NCI-H1694 (cell line): ENCODE results near the gene GTPBP6.
"Not testable (repeated sequence)": the region's sequence is repeated elsewhere in the genome, so short reads cannot be mapped to it uniquely, and the experiment has no call there.

ENCODE experiments used
- DNase-seq: peaks from one replicate; lab custom pipeline; 2025; lab: John Stamatoyannopoulos, UW

The GTPBP6 gene

DNA sequence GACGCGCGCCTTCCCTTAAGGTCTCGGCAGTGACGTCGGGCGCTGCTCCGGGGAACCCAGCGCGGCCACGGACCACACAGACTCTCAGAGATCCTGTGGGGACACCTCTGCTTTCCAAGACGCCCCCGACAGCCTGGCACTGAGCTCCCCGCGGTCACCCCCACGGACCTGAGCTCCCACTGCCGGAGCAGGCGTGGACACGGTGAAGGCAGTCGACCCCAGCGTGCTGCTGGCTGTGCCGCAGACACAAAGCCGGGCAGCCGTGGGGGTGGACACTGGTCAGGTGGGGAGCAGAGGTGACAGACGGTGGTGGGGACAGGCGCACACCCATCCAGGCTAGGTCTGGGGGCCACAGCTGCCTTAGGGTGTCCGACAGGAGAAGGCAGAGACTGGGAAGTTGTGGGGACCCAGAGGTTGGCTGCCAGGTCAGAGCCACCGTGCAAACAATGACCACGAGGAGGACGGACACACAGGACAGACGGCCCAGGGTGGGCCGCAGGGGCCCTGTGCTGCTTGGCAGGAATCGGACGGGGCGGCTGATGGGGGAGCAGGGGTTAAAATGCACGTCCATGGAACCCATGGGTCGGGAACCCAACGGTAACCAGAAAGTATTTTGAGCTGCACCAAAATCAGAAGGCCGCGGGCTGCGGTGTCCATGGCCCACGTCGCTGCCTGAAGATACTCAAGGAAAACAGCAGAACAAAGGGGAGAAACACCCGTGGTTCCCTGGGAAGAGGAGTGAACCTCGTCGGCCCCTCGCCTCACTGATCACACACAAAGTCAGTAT lies 16.6 kb upstream of the GTPBP6 start:
- no peak for DNase-seq

DNA sequence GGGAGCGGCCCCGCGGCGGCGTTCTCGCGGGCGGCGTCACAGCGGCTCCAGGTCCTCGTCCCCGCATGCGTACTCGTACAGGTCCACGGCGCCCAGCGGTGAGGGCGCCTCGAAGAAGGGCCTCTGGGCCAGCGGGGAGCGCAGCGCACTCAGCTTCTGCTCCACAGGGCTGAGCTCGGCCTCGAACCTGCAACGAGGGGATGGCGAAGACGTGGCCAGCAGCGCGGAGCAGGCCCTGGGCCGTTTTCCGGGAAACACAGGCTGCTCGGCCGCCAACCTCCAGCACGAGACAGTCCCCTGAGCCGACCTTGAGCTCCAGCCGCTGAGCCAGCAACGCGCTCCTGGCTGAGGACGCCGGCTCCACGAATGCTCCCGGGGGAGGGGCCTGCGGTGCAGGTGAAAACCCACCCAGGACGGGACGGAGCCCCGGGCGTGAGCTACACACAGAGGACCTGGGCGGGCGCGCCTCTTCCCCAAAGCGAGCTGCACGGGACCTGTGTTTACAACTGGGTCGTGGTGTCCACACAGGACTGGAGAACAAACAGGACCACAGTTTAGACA lies 15.8 kb upstream of the GTPBP6 start:
- DNase-seq, result no peak

DNA sequence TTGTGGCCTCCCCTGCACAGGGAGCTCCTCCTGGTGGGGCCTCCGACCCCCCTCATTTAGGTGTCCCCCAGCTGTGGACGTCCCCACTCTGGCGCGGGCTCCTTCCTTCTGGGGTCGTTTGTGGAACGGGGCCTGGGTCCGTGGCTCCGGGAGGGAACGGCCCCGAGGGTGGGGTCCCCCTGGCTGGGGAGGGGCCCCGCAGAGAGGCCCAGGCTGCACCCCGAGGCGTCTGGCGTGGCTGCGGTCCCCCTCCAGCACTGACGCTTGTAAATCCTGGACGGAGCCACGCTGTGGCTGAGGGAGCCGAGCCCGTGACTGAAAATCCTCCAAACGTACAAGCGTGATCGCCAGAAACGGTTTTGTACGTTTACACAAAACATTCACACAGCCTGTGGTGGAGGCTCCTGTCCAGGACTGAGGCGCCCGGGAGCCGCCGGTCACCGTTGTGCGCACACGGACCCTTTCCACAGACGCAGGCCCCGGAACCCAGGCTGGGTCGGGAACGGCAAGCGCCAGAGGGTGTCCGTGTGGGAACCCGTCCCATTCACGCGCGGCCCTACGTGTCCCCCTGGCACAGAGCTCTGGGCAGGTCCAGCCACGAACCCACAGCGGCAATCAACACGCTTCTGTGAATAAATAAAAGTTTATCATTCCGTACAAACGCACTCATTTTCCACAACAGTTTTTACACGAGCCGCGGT lies 15.2 kb upstream of the GTPBP6 start:
- no peak for DNase-seq

DNA sequence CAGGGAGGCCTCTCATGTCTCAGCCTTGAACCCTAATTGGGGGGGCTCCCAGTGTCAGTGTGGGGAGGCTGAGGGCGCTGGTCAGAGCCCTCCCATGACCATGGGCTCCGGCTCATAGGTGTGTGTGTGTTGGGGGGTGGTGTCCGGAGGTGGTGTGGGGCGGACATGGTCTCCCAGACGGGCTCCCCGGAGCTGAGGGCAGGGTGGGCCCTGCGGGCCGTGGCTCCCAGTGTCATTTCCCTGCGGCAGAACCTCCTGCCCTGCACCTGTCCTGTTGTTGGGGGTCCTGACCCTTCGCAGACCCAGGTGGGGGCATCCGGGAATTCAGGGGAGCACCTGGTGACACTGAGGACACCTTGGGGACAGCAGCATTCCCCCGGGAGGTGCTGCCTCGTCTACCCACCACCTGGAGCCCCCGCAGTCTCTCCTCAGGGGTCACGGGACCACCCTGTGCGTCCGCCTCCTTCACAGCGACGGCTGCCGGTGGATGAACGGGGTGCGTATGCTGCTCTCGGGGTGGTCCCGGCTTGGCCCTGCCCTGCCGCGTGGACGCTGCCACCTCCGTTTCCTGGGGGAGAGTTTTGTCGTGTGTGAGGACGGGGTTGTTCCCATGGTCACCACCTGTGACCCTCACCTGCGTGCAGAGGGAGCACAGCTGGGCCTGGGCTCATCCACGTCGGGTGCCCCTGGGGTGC lies 14.5 kb upstream of the GTPBP6 start:
- DNase-seq, result no peak

DNA sequence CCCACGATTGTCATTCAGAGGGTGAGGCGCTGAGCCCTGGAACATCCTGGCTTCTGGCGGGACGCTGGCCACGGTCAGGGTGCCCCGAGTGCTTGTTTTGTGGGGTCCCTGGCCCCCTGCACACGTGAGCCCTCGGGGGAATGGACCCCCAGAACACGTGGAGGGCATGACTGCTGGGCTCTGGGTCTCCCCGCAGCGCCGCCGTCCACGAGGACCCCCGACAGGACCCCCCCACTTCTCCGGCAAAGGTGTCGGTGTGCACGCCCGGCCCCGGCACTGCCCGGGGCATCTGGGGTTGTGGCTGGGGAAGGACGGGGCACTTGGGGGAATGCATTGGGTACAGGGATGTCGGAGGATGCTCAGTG lies 13.9 kb upstream of the GTPBP6 start:
- DNase-seq, result no peak

DNA sequence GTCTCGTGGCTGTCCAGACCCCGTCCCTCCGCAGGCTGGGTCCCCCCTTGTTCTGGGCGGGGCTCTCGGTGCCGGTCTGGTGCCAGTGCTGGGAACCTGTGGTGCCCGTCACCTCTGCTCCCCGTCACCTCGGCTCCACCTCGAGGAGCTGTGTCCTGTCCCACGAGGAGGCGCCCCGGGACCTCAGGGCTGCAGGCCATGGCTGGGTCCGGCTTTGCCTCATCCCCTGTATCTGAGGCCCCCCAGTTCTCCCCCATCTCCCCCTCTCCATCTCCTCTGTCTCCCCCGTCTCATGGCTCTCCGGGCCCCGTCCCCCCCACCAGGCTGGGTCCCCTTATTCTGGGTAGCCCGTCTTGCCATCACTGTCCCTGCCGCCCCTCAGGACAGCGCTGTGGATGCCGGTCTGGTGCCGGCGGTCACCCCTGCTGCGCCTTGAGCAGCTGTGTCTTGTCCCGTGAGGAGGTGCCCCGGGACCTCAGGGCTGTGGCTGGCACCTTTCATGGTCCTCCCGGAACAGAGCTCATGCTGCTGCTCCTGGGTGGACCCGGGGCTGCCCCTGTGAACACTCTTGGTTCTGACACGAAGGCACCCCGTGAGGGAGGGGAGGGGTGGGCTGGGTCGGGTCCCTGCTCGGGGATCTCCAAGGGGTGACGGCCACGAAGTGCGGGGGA lies 13.4 kb upstream of the GTPBP6 start:
- no peak for DNase-seq

DNA sequence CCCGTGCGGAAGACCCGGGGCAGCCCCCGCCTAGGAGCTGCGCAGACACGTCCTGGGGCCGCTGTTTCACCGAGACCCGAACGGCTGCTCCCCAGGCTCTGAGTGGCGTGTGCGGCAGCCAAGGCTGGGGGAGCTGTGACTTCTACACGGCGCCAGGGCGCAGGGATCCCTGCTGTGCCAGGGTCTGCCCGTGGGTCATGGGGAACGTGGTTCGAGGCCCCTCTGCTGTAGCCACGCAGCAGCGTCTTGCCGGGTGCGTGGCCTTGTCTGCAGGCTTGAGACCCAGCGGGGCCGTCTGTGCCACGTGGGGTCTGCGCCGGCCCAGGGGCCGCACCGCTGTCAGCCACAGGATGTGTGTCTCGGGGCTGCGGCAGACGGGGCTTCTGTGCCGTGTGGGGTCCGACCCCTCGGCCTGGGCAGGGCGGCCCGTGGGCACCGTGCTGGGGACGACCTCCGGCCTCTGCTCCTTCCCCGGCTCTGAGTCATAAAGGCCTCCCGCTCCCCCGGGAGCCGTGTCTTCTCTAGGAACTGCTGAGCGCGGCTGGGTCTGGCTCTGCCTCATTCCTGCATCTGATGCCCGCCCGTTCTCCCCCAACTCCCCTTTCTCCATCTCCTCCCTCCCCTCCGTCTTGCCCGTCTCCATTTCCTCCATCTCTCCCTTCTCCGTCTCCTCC lies 12.7 kb upstream of the GTPBP6 start:
- no peak for DNase-seq

DNA sequence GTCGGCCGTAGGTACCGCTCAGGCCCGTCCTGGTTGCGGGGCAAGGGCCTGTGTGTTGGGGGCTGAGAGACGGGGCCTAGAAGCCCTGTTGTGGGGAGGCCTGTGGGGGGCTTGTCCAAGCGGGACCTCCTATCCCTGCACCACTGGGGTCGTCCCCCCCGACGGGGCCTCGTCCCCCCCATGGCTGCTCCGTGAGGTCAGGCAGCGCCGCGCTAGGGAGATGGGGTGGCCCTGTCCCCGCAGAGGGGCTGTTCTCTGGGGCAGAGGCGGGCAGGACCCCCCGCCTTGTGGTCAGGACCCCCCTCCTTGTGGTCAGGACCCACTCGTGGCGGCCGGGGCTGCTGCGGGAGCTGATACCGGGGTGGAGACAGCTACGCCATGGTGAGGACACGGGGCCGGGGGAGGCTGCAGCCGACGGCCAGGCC lies 12.1 kb upstream of the GTPBP6 start:
- no peak for DNase-seq

DNA sequence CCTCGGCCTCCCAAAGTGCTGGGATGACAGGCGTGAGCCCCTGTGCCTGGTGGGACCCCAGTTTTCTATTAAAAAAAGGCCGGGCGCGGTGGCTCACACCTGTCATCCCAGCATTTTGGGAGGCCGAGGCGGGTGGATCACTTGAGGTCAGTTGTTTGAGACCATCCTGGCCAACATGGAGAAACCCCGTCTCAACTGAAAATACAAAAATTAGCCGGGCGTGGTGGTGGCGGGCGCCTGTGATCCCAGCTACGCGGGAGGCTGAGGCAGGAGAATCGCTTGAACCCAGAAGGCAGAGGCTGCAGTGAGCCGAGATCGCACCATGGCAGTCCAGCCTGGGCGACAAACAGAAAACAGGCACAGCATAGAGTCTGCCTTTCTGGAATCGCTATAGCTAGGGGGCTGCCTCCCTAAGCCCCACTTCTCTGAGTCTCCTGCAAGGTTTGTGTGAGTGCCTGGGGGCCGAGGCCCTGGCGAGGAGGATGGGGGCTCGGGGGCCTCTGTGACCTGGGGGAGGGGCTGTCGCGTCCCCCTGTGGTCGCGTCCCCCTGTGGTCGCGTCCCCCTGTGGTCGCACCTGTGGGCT lies 11.6 kb upstream of the GTPBP6 start:
- DNase-seq, result not testable (repeated sequence)

DNA sequence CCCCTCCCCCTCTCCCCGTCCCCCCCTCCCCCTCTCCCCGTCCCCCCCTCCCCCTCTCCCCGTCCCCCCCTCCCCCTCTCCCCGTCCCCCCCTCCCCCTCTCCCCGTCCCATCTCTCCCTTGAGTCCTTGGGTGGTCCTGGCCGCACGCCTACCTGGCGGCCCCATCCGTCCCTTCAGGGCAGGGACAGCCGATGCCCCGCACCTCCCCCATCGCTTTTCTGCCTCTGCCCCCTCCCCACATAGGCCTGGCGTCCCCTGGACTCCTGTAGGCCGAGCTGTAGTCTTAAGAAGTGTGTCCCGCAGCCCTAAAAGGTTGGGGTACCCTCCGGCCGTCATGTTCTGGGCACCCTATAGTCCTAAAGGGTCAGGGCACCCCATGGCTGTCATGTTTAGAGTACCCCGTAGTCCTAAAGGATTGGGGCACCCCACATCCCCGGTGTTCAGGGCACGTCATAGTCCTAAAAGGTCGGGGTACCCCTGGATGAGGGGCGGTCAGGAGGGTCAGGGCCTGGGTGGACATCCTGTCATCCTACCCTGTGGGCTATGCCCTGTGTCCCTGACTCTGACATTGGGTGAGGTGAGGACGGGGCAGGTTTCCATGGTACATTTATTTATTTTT lies 10.8 kb upstream of the GTPBP6 start:
- no peak for DNase-seq

DNA sequence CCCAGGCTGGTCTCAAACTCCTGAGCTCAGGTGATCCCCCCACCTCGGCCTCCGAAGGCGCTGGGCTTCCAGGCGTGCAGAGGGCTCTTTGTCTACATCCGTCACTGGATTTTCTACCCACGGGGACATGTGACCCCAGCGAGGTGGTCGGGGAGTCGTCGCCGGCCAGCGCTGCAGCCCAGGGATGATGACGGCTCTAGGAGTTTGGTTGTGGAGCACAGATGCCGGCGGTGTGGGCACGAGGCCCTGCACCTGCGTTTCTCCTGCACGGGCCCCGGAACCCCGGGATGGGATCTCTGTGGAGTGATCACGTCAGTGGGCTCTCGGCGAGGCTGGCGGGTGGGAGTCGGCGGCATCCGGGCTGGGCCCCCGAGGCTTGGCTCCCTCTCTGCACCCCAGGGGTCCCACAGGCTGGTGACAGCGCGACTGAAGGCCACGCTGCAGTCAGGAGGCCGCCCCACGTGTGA lies 9.1 kb upstream of the GTPBP6 start:
- DNase-seq, result no peak

DNA sequence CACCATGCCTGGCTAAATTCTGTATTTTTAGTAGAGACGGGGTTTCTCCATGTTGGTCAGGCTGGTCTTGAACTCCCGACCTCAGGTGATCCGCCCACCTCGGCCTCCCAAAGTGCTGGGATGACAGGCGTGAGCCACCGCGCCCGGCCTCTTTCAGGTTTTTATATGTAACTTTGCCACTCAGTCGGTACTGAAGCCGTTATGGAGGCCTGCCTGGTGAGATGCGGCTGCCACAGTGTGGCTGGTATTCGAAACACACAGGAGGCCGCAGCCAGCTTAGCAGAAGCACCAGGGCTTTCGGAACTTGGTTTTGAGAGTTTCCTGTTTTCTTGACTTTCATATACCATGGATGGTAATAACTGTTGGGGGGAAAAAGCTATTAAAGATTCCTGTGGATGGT lies 6.1 kb upstream of the GTPBP6 start:
- DNase-seq, result not testable (repeated sequence)

DNA sequence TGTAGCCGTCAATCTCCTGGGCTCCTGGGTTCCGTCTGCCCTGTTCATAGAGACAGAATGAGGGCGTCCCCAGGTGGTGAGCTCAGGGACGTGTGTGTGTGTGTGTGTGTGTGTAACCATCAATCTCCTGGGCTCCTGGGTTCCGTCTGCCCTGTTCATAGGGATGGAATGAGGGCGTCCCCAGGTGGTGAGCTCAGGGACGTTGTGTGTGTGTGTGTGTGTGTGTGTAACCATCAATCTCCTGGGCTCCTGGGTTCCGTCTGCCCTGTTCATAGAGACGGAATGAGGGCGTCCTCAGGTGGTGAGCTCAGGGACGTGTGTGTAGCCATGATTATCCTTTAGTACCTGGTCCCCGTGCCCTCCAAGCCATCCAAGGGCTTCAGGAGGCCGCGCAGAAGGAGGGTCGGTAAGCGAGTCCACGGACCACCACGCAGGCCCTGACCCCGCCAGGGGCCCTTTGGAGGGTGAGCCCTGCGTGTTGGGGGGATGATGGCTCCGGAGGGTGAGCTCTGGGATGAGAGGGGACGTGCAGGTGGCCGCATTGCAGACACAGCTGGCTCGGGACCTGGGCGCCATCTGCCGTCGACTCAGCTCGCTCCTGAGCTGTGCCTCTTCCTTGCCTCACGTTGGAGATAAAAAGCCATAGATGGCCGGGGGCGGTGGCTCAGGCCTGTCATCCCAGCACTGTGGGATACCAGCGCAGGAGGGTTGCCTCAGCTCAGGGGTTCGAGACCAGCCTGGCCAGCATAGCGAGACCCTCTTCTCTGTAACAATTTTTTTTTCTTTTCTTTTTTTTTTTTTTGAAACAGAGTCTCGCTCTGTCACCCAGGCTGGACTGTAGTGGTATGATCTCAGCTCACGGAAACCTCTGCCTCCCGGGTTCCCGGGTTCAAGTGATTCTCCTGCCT lies 5.4 kb upstream of the GTPBP6 start:
- DNase-seq, result no peak

DNA sequence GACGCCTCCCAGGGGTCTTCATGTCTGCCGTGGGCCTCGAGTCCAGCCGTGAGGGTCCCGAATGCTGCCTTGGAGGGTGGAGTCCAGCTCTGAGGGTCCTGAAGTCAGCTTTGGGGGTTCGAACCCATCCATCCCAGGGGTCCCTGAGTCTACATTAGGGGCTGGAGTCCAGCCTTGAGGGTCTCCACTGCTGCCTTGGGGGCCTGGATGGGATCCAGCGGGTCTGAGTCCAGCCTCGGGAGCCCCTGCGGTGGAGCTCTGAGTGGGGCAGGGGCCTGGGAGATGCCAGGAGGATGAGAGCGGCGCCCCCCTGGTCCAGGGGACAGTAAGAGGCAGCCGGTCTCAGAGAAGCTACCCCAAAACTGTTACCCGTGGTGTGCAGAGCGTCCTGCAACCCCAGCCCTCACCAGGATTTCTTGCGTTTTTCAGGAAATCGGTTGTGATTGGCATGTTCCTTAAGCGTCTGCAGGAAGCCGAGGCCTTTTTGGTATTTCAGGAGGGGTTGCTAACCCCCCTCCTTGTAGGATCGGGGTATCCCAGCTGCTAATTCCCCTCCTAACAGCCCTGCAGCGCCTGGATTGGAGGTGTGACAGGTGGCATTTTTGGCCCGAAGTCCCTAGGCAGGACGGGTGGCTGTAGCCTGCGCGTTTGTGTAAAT lies 1.7 kb upstream of the GTPBP6 start:
- DNase-seq, result no peak

DNA sequence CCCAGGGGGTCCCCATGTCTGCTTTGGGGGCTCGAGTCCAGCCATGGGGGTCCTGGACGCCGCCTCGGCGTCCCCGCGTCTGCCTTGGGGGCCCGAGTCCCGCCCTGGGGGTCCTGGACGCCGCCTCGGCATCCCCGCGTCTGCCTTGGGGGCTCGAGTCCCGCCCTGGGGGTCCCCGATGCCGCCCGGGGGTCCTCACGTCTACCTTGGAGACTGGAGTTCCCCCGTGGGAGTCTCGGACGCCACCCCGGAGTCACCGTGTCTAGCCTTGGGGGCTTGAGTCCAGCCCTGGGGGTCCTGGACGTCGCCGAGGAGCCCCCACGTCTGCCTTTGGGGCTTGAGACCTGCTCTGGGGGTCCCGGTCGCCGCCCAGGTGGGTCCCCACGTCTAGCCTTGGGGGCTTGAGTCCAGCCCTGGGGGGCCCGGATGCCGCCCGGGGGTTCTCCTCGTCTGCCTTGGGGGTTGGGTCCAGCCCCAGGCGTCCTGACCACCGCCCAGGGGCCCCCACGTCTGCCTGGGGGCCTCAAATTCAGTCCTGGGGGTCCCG lies 1.1 kb upstream of the GTPBP6 start:
- no peak for DNase-seq

DNA sequence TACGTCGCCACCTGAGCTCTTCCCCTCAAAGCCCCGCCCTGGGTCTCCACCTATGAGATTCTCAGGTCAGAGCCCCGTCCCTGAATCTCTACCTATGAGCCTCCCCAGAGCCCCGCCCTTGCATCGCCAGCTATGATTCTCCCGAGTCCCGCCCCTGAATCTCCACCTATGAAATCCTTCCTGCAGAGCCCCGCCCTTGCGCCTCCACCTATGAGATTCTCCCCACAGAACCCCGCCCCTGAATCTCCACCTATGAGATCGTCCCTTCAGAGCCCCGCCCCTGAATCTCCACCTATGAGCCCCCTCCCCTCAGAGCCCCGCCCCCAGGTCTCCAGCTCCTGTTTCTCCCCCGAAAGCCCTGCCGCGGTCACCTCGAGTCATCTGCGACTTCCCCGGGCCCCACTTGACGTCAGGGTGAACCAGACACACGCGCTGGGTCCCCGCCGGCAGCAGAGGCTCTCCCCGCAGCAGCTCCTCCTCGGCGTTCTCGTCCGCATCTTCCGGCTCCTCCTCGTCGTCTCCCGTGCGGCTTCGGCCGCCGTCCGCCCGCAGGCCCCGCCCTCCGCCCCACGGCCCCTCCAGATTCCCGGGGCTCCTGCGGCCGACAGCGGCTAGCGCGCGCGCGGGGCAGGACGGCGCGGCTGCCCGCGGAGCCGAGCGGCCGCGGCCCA lies 393 bp downstream of the GTPBP6 start:
- no peak for DNase-seq

DNA sequence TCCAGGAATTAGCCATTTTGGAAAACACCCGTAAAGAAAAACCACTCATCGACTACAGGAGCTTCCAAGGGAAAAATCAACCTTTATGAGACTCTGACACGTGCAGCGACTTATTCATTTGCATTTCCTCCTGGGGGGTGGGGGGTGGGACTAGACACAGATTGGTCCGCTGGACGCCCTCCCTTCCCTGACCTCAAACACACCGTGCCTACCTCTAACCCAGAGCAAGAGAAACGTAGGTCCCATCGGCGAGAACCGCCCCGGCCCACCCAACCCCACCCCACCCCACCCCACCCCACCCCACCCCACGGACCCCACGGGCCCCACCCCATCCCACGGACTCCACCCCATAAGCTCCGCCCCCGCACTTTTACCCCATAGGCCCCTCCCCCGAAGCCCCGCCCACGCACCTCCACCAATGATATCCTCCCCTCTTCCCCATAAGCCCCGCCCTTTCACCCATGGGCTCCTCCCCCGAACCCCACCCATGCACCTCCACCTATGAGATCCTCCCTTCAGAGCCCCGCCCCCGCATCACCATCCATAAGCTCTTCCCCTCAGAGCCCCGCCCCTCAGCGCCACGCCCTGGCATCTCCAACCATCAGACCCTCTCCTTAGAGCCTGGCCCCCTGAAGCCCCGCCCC lies 1.1 kb downstream of the GTPBP6 start:
- no peak for DNase-seq
